CD4-positive, alpha-beta memory T cell (primary cell): ENCODE data around the gene EEPD1. TPM values are rescaled to one million over a fixed set of nuclear protein-coding genes. Genes with fewer than 3 reads are reported as not detected.

Experiments used
- CTCF ChIA-PET: fragments of 350-600 bp; sonication (Branson Sonifier 250); formaldehyde crosslinking; loops from one replicate; lab custom pipeline; 2021; ENCODE audit warnings: inconsistent platforms; ENCODE audit not compliant: partially characterized antibody; lab: Charles Lee
- POLR2A ChIA-PET: fragments of 350-600 bp; sonication (Branson Sonifier 250); formaldehyde crosslinking; loops from one replicate; lab custom pipeline; 2021; ENCODE audit not compliant: partially characterized antibody; lab: Charles Lee
- DNase-seq, 5 donors: peaks; one replicate each; pipeline versions ENCODE4 v3.0.0 to v3.0.0-alpha.2; 2020 to 2022; ENCODE audit warnings: mixed read lengths in 1 of 5
- H3K27ac ChIP-seq: one replicate; pipeline ENCODE4 v1.7.0; 2013; ENCODE audit warnings: low read depth, low read length
- H3K27me3 ChIP-seq: 2 replicates; pipeline ENCODE4 v1.7.0; 2013; ENCODE audit warnings: mild to moderate bottlenecking, low read length, moderate library complexity; ENCODE audit not compliant: insufficient read depth
- H3K36me3 ChIP-seq: 2 replicates; pipeline ENCODE4 v1.7.0; 2013; ENCODE audit warnings: mild to moderate bottlenecking, low read length, moderate library complexity; ENCODE audit not compliant: insufficient read depth
- H3K4me1 ChIP-seq: 2 replicates; pipeline ENCODE4 v1.7.0; 2013; ENCODE audit warnings: mild to moderate bottlenecking, low read length, moderate library complexity; ENCODE audit not compliant: insufficient read depth
- H3K4me3 ChIP-seq, 2 donors: one replicate each; pipeline ENCODE4 v1.7.0; 2013; ENCODE audit warnings: low read length in 2 of 2, mild to moderate bottlenecking in 1 of 2
- H3K9me3 ChIP-seq, 2 donors: one replicate each; pipeline ENCODE4 v1.7.0; 2013; ENCODE audit warnings: low read length in 2 of 2, control low read depth in 1 of 2; ENCODE audit not compliant: control insufficient read depth in 1 of 2
- H3K27ac Mint-ChIP-seq, 7 donors: one replicate each; pipeline ENCODE4 v1.8.0; 2020 to 2021; ENCODE audit warnings: mixed read lengths in 7 of 7, mild to moderate bottlenecking in 6 of 7, inconsistent platforms in 3 of 7, moderate library complexity in 3 of 7
- H3K27me3 Mint-ChIP-seq, 2 donors: one replicate each; pipeline ENCODE4 v1.8.0; 2020 to 2021; ENCODE audit warnings: mixed read lengths in 2 of 2
- H3K36me3 Mint-ChIP-seq, 2 donors: one replicate each; pipeline ENCODE4 v1.8.0; 2020 to 2021; ENCODE audit warnings: mixed read lengths in 2 of 2, inconsistent platforms in 1 of 2, mild to moderate bottlenecking in 1 of 2
- H3K4me1 Mint-ChIP-seq, 4 donors: one replicate each; pipeline ENCODE4 v1.8.0; 2020 to 2021; ENCODE audit warnings: mixed read lengths in 4 of 4, mild to moderate bottlenecking in 1 of 4
- H3K4me3 Mint-ChIP-seq, 8 donors: one replicate each; pipeline ENCODE4 v1.8.0; 2020 to 2021; ENCODE audit warnings: mixed read lengths in 8 of 8, mild to moderate bottlenecking in 7 of 8, moderate library complexity in 6 of 8, inconsistent platforms in 3 of 8
- H3K9me3 Mint-ChIP-seq, 8 donors: one replicate each; pipeline ENCODE4 v1.8.0; 2020 to 2021; ENCODE audit warnings: mixed read lengths in 8 of 8, mild to moderate bottlenecking in 5 of 8, inconsistent platforms in 3 of 8, moderate library complexity in 1 of 8
- intact Hi-C: fragments of 100-400 bp; cut with micrococcal nuclease; formaldehyde crosslinking; loops from one replicate; pipeline ENCODE4 v1.15.1; 2023
- polyA plus RNA-seq, 2 donors: library from polyadenylated mRNA; unstranded; fragments of 300-500 nt; fragmentation: Illumina TruSeq; gene quantifications; one replicate each; pipeline ENCODE4 v1.2.3, GENCODE V29; 2021
- total RNA-seq, 2 experiments: library from RNA; stranded (reverse); gene quantifications; one replicate each; pipeline ENCODE4 v1.2.3, GENCODE V29; 2021

Gene EEPD1
- total and polyA plus RNA-seq, 4 experiments from 2014 or later, result 6.3 to 63.0 (median 25.2) TPM

GRCh38 chr7:36226151-36226550 is 73.1 kb downstream of the EEPD1 start:
- no peak overlapping the region for H3K27ac Mint-ChIP-seq
- POLR2A ChIA-PET, result no interaction called here

DNA sequence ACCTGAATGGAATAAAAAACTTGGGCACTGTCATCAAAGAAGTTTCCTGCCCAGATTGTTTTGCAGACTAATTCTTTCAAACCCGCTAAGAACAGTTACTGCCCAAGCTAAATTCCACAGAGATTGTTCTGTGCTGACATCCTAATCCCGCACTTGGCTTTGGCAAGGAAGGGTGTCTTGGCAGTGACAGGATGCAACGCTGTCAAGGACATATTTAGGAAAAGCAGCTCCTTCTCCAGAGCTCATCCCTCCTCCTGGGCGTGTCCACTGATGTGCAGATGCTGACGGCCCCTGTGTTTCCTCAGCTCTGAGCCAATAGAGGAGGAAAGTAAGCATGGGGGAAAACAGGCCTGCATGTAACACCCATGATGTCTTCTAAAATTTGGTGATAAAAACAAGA is 74.2 kb downstream of the EEPD1 start:
- H3K4me1 Mint-ChIP-seq, result peaks cover 0 to 5% (median 3%) of the 10 kb centered on the region in 4 donors
- intact Hi-C loops, result no loop called here
- no peaks in the 10 kb centered on the region for H3K36me3 ChIP-seq
- ChIA-PET POLR2A (no interaction called here), CTCF (interaction anchor here (0.9 kb wide), 1 partner anchor 16 kb away, joined by 3 read pairs; no protein-coding TSS in a partner anchor)
- no peaks in the 10 kb centered on the region for H3K9me3 ChIP-seq
- no peak for DNase-seq
- no peaks in the 10 kb centered on the region for H3K9me3 Mint-ChIP-seq
- no peaks in the 10 kb centered on the region for H3K27me3 Mint-ChIP-seq
- no peaks in the 10 kb centered on the region for H3K36me3 Mint-ChIP-seq
- H3K4me1 ChIP-seq, result no peaks in the 10 kb centered on the region
- no peak overlapping the region for H3K27ac ChIP-seq
- H3K4me3 Mint-ChIP-seq, result no peak overlapping the region
- no peaks in the 10 kb centered on the region for H3K27me3 ChIP-seq
- peak overlapping the region in 1 of 7 donors; percentile 47 for H3K27ac Mint-ChIP-seq
- no peak overlapping the region for H3K4me3 ChIP-seq

More at GRCh38 chr7:36226151-36226550, 73.1 kb downstream of the EEPD1 start:
- no peak overlapping the region for H3K27ac ChIP-seq
- H3K9me3 ChIP-seq, result no peaks in the 10 kb centered on the region
- no peaks in the 10 kb centered on the region for H3K4me1 ChIP-seq
- Mint-ChIP-seq H3K36me3 (no peaks in the 10 kb centered on the region), H3K27me3 (no peaks in the 10 kb centered on the region), H3K4me3 (no peak overlapping the region), H3K4me1 (peaks cover 0 to 2% (median 1%) of the 10 kb centered on the region in 4 donors), H3K9me3 (no peaks in the 10 kb centered on the region)
- intact Hi-C loops, result no loop called here
- H3K4me3 ChIP-seq, result no peak overlapping the region
- no peaks in the 10 kb centered on the region for H3K36me3 ChIP-seq
- DNase-seq, result no peak
- CTCF ChIA-PET, result no interaction called here
- no peaks in the 10 kb centered on the region for H3K27me3 ChIP-seq

DNA sequence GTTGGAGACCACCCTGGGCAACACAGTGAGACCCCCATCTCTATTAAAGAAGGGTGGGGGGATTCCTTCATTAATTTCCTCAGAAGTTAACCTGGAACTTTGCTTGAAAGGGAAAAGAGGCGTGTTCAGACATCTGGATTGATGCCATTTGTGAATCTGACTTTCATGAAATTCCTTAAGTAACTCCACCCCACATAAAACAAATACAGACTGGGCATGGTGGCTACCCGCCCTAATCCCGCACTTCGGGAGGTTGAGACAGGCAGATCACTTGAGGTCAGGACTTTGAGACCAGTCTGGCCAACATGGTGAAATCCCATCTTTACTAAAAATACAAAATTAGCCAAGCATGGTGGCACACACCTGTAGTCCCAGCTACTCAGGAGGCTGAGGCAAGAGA is 75.0 kb downstream of the EEPD1 start:
- Mint-ChIP-seq H3K9me3 (no peaks in the 10 kb centered on the region), H3K4me1 (peaks cover 2 to 7% (median 4%) of the 10 kb centered on the region in 4 donors), H3K4me3 (no peak overlapping the region), H3K27ac (no peak overlapping the region), H3K36me3 (no peaks in the 10 kb centered on the region), H3K27me3 (no peaks in the 10 kb centered on the region)
- H3K9me3 ChIP-seq, result no peaks in the 10 kb centered on the region
- ChIA-PET POLR2A (no interaction called here), CTCF (no interaction called here)
- no peak overlapping the region for H3K27ac ChIP-seq
- H3K4me3 ChIP-seq, result no peak overlapping the region
- no peaks in the 10 kb centered on the region for H3K36me3 ChIP-seq
- H3K27me3 ChIP-seq, result no peaks in the 10 kb centered on the region
- intact Hi-C loops, result no loop called here
- no peaks in the 10 kb centered on the region for H3K4me1 ChIP-seq
- DNase-seq, result no peak

- POLR2A ChIA-PET, result no interaction called here
- H3K9me3 Mint-ChIP-seq, result no peaks in the 10 kb centered on the region
- peak overlapping the region in 3 of 7 donors; percentile 2 to 78 (median 10) for H3K27ac Mint-ChIP-seq
- peaks cover 4 to 7% (median 4%) of the 10 kb centered on the region in 4 donors for H3K4me1 Mint-ChIP-seq
- Histone ChIP-seq H3K36me3 (no peaks in the 10 kb centered on the region), H3K4me1 (no peaks in the 10 kb centered on the region), H3K4me3 (no peak overlapping the region), H3K27ac (no peak overlapping the region), H3K27me3 (no peaks in the 10 kb centered on the region), H3K9me3 (no peaks in the 10 kb centered on the region)
- H3K4me3 Mint-ChIP-seq, result no peak overlapping the region
- no peaks in the 10 kb centered on the region for H3K36me3 Mint-ChIP-seq
- CTCF ChIA-PET, result no interaction called here
- DNase-seq, result no peak
- intact Hi-C loops, result no loop called here
- H3K27me3 Mint-ChIP-seq, result no peaks in the 10 kb centered on the region
Measured at GRCh38 chr7:36231406-36231805, 78.4 kb downstream of the EEPD1 start.

DNA sequence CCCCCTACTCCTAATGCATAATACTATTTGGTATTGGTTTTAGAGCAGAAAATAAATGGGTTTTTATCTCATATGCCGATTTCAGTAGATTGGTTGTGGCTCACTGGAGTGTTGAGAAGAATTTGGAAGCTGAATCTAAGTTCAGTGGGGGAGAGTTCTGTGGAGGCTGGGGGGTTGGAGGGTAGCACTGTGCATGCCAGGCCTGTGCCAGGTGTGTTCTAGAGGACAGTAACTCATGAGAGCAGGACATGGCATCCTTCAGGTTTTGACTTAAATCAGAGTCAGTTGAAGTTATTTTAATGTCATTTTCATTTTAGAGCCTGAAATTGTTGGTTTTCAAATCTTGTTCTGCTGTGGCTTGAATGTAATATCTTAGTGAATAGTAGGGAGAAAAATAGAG is 79.5 kb downstream of the EEPD1 start:
- Mint-ChIP-seq H3K4me3 (no peak overlapping the region), H3K4me1 (peaks cover 4 to 7% (median 4%) of the 10 kb centered on the region in 4 donors), H3K27ac (peak overlapping the region in 3 of 7 donors; percentile 31 to 58 (median 40)), H3K9me3 (no peaks in the 10 kb centered on the region), H3K27me3 (no peaks in the 10 kb centered on the region), H3K36me3 (peaks cover 0 to 4% of the 10 kb centered on the region in 2 donors)
- no peak overlapping the region for H3K27ac ChIP-seq
- no peaks in the 10 kb centered on the region for H3K4me1 ChIP-seq
- H3K27me3 ChIP-seq, result no peaks in the 10 kb centered on the region
- H3K4me3 ChIP-seq, result no peak overlapping the region
- intact Hi-C loops, result no loop called here
- POLR2A ChIA-PET, result no interaction called here
- no peaks in the 10 kb centered on the region for H3K9me3 ChIP-seq
- H3K36me3 ChIP-seq, result no peaks in the 10 kb centered on the region
- CTCF ChIA-PET, result no interaction called here
- no peak for DNase-seq

GRCh38 chr7:36232971-36233550 is 80.0 kb downstream of the EEPD1 start:
- Histone ChIP-seq H3K4me1 (no peaks in the 10 kb centered on the region), H3K27ac (no peak overlapping the region), H3K9me3 (no peaks in the 10 kb centered on the region), H3K4me3 (no peak overlapping the region), H3K27me3 (no peaks in the 10 kb centered on the region), H3K36me3 (no peaks in the 10 kb centered on the region)
- CTCF ChIA-PET, result no interaction called here
- H3K27ac Mint-ChIP-seq, result peak overlapping the region in 3 of 7 donors; percentile 31 to 66 (median 58)
- H3K36me3 Mint-ChIP-seq, result peaks cover 0 to 4% of the 10 kb centered on the region in 2 donors
- H3K27me3 Mint-ChIP-seq, result no peaks in the 10 kb centered on the region
- peaks cover 4 to 8% (median 4%) of the 10 kb centered on the region in 4 donors for H3K4me1 Mint-ChIP-seq
- H3K4me3 Mint-ChIP-seq, result no peak overlapping the region
- DNase-seq, result no peak
- no peaks in the 10 kb centered on the region for H3K9me3 Mint-ChIP-seq
- intact Hi-C loops, result no loop called here
- POLR2A ChIA-PET, result no interaction called here

- Mint-ChIP-seq H3K27ac (no peak overlapping the region), H3K9me3 (no peaks in the 10 kb centered on the region), H3K4me3 (no peak overlapping the region), H3K27me3 (no peaks in the 10 kb centered on the region), H3K36me3 (peaks cover 0 to 4% of the 10 kb centered on the region in 2 donors), H3K4me1 (peaks cover 3 to 11% (median 4%) of the 10 kb centered on the region in 4 donors)
- intact Hi-C loops, result no loop called here
- Histone ChIP-seq H3K27ac (no peak overlapping the region), H3K27me3 (no peaks in the 10 kb centered on the region), H3K36me3 (no peaks in the 10 kb centered on the region), H3K4me3 (no peak overlapping the region), H3K9me3 (no peaks in the 10 kb centered on the region), H3K4me1 (no peaks in the 10 kb centered on the region)
- DNase-seq, result no peak
- ChIA-PET CTCF (interaction anchor here (0.6 kb wide), 1 partner anchor 856 kb away, joined by 3 read pairs; no protein-coding TSS in a partner anchor), POLR2A (interaction anchor here (1.1 kb wide), 1 partner anchor 13 kb away, joined by 3 read pairs; no protein-coding TSS in a partner anchor)
Measured at GRCh38 chr7:36236073-36236472, 83.0 kb downstream of the EEPD1 start.
